Keratinocyte (primary cell): Measurements from ENCODE around the gene SEC22A. TPM values are rescaled to one million over a fixed set of nuclear protein-coding genes. Genes with fewer than 3 reads are reported as not detected.

Source experiments
- DNase-seq: peaks from one replicate; pipeline ENCODE4 v3.0.0-alpha.2; 2011; ENCODE audit warnings: low read depth, missing footprints, low spot score
- FAIRE-seq: peaks from 2 replicates; lab custom pipeline; 2011; peaks lifted over from hg19 to GRCh38; lab: Jason Lieb, UNC
- H2AFZ ChIP-seq: 2 replicates; pipeline ENCODE4 v1.6.0; 2012; ENCODE audit warnings: low read length, control low read depth, inconsistent platforms; ENCODE audit not compliant: control insufficient read depth
- H3K27ac ChIP-seq: 2 replicates; pipeline ENCODE4 v1.5.1; 2011; ENCODE audit warnings: low read length; ENCODE audit not compliant: control insufficient read depth, insufficient read depth
- H3K27me3 ChIP-seq: 3 replicates; pipeline ENCODE4 v1.6.0; 2011; ENCODE audit warnings: low read length; ENCODE audit not compliant: control insufficient read depth, insufficient read depth; ENCODE audit errors: extremely low read depth
- H3K36me3 ChIP-seq, 2 experiments: 2 replicates in 1 of 2; 3 replicates in 1 of 2; pipeline ENCODE4 v1.5.1; 2011; ENCODE audit warnings: low read length in 2 of 2, mild to moderate bottlenecking in 1 of 2; ENCODE audit not compliant: control insufficient read depth in 2 of 2, insufficient read depth in 2 of 2; ENCODE audit errors: extremely low read depth in 1 of 2
- H3K4me1 ChIP-seq: 3 replicates; pipeline ENCODE4 v1.5.1; 2011; ENCODE audit warnings: low read length; ENCODE audit not compliant: control insufficient read depth, insufficient read depth; ENCODE audit errors: extremely low read depth
- H3K4me2 ChIP-seq: 3 replicates; pipeline ENCODE4 v1.6.0; 2011; ENCODE audit warnings: low read depth, low read length; ENCODE audit not compliant: control insufficient read depth, insufficient read depth; ENCODE audit errors: extremely low read depth
- H3K4me3 ChIP-seq, 3 experiments: fragments of 200-600 bp in 1 of 3; sonication (generic) in 1 of 3; 2 replicates in 2 of 3; 3 replicates in 1 of 3; pipeline ENCODE4 v1.5.1; 2011 to 2016; ENCODE audit warnings: low read length in 3 of 3, mild to moderate bottlenecking in 3 of 3, control low read depth in 2 of 3, inconsistent platforms in 1 of 3, low read depth in 1 of 3, mixed read lengths in 1 of 3, mixed run types in 1 of 3, moderate library complexity in 1 of 3; ENCODE audit not compliant: control insufficient read depth in 2 of 3, insufficient read depth in 2 of 3; ENCODE audit errors: extremely low read depth in 1 of 3
- H3K79me2 ChIP-seq: 2 replicates; pipeline ENCODE4 v1.6.0; 2012; ENCODE audit warnings: low read length; ENCODE audit not compliant: control insufficient read depth, insufficient read depth
- H3K9ac ChIP-seq: 3 replicates; pipeline ENCODE4 v1.6.0; 2011; ENCODE audit warnings: low read length; ENCODE audit not compliant: control insufficient read depth, insufficient read depth; ENCODE audit errors: extremely low read depth
- H3K9me1 ChIP-seq: 3 replicates; pipeline ENCODE4 v1.6.0; 2011; ENCODE audit warnings: low read length; ENCODE audit not compliant: control insufficient read depth, insufficient read depth; ENCODE audit errors: extremely low read depth
- H3K9me3 ChIP-seq: 2 replicates; pipeline ENCODE4 v1.5.1; 2012; ENCODE audit warnings: low read depth, low read length; ENCODE audit not compliant: control insufficient read depth
- H4K20me1 ChIP-seq: 3 replicates; pipeline ENCODE4 v1.6.0; 2011; ENCODE audit warnings: low read length; ENCODE audit not compliant: control insufficient read depth, insufficient read depth; ENCODE audit errors: extremely low read depth
- CTCF ChIP-seq, 3 experiments: IDR thresholded peaks in 1 of 3; conservative IDR thresholded peaks in 1 of 3; optimal IDR thresholded peaks in 1 of 3; 2 replicates in 2 of 3; 3 replicates in 1 of 3; pipeline versions ENCODE3 to v1.5.1; 2011; ENCODE audit warnings: low read length in 3 of 3, mild to moderate bottlenecking in 3 of 3, moderate library complexity in 2 of 3, control low read depth in 1 of 3, inconsistent platforms in 1 of 3; ENCODE audit not compliant: insufficient read depth in 2 of 3; ENCODE audit errors: extremely low read depth in 1 of 3
- EZH2 ChIP-seq: IDR thresholded peaks from one replicate; pipeline ENCODE4 v1.6.1; 2012; ENCODE audit warnings: inconsistent platforms, mild to moderate bottlenecking, low read length, moderate library complexity
- dilution Hi-C: fragments of 300-500 bp; cut with MboI; formaldehyde crosslinking; loops from one replicate; pipeline ENCODE4 v1.7.0; 2020; ENCODE audit warnings: low sequenced_read_pairs; ENCODE audit not compliant: extremely low pct_ligation_motif_present
- polyA plus RNA-seq, 5 experiments: library from polyadenylated mRNA; depleted of rRNA in 3 of 5; stranded (reverse) in 3 of 5; stranded (forward) in 1 of 5; unstranded in 1 of 5; fragments of >200 nt; gene quantifications; 1 replicate in 1 of 5; 2 replicates in 3 of 5; 3 replicates in 1 of 5; pipeline versions ENCODE4 v1.2.1 to v1.2.3, GENCODE V29; 2011 to 2012; ENCODE audit warnings: missing spikeins in 2 of 5, low read depth in 1 of 5, low replicate concordance in 1 of 5

SEC22A gene
- polyA plus RNA-seq, 1 donor (not counting 4 experiments of a cell fraction or from before 2014, with no cell fraction given), result 32.9 TPM

GRCh38 chr3:123298903-123299302 is 97.2 kb downstream of the SEC22A start:
- Histone ChIP-seq H2AFZ (no peak overlapping the region), H3K36me3 (no peaks in the 10 kb centered on the region), H3K4me2 (no peak overlapping the region), H3K27ac (no peak overlapping the region), H3K27me3 (peaks cover 12% of the 10 kb centered on the region), H3K9ac (no peak overlapping the region), H3K4me1 (no peaks in the 10 kb centered on the region), H3K79me2 (no peaks in the 10 kb centered on the region), H3K4me3 (no peak overlapping the region), H3K9me1 (no peaks in the 10 kb centered on the region), H4K20me1 (no peaks in the 10 kb centered on the region), H3K9me3 (no peaks in the 10 kb centered on the region)
- dilution Hi-C loops, result no loop called here
- no peak for DNase-seq
- TF ChIP-seq CTCF (optimal IDR thresholded peaks at IDR 0.05 in 1 of 3, IDR thresholded peaks at IDR 0.05 in 1 of 3, conservative IDR thresholded peaks at IDR 0.05 in 1 of 3; ENCODE audit: extremely low read depth in 1 of 3, insufficient read depth in 2 of 3, low read length in 3 of 3) (no peak), EZH2 (no peak)
- no peak for FAIRE-seq

GRCh38 chr3:123299581-123299980 is 97.8 kb downstream of the SEC22A start:
- no peak overlapping the region for H2AFZ ChIP-seq
- no peak for FAIRE-seq
- no peak overlapping the region for H3K9ac ChIP-seq
- H3K4me1 ChIP-seq, result no peaks in the 10 kb centered on the region
- H3K27me3 ChIP-seq, result peaks cover 11% of the 10 kb centered on the region
- DNase-seq, result no peak
- H3K4me3 ChIP-seq, result no peak overlapping the region
- dilution Hi-C loops, result no loop called here
- H3K36me3 ChIP-seq, result no peaks in the 10 kb centered on the region
- no peak for TF ChIP-seq EZH2
- TF ChIP-seq CTCF (optimal IDR thresholded peaks at IDR 0.05 in 1 of 3, IDR thresholded peaks at IDR 0.05 in 1 of 3, conservative IDR thresholded peaks at IDR 0.05 in 1 of 3; ENCODE audit: extremely low read depth in 1 of 3, insufficient read depth in 2 of 3, low read length in 3 of 3), result no peak
- no peaks in the 10 kb centered on the region for H3K9me3 ChIP-seq
- H3K27ac ChIP-seq, result no peak overlapping the region
- H3K4me2 ChIP-seq, result no peak overlapping the region
- H3K9me1 ChIP-seq, result no peaks in the 10 kb centered on the region
- H4K20me1 ChIP-seq, result no peaks in the 10 kb centered on the region
- H3K79me2 ChIP-seq, result no peaks in the 10 kb centered on the region
